T-helper 1 cell treated with Interleukin-12 subunit alpha and Interleukin-12 subunit beta and Interleukin-4 antibody, amounts not matched to agents 30 μg/mL and 1 μg/mL, for 36 hours (primary cell): ENCODE data around the gene XPO6.
A peak's percentile ranks its signal among the peaks of the same experiment; 100 is the strongest.

ENCODE experiments used
- H3K27ac Mint-ChIP-seq: one replicate; pipeline ENCODE4 v1.8.0; 2021; ENCODE audit warnings: mild to moderate bottlenecking, mixed read lengths
- H3K27me3 Mint-ChIP-seq: one replicate; pipeline ENCODE4 v1.8.0; 2021; ENCODE audit warnings: low read depth, mixed read lengths
- H3K36me3 Mint-ChIP-seq: one replicate; pipeline ENCODE4 v1.8.0; 2021; ENCODE audit warnings: low read depth, mixed read lengths
- H3K4me1 Mint-ChIP-seq: one replicate; pipeline ENCODE4 v1.8.0; 2021; ENCODE audit warnings: low read depth, mixed read lengths
- H3K4me3 Mint-ChIP-seq: one replicate; pipeline ENCODE4 v1.8.0; 2021; ENCODE audit warnings: mild to moderate bottlenecking, moderate library complexity, mixed read lengths
- H3K9me3 Mint-ChIP-seq: one replicate; pipeline ENCODE4 v1.8.0; 2021; ENCODE audit warnings: mixed read lengths

The XPO6 gene

DNA sequence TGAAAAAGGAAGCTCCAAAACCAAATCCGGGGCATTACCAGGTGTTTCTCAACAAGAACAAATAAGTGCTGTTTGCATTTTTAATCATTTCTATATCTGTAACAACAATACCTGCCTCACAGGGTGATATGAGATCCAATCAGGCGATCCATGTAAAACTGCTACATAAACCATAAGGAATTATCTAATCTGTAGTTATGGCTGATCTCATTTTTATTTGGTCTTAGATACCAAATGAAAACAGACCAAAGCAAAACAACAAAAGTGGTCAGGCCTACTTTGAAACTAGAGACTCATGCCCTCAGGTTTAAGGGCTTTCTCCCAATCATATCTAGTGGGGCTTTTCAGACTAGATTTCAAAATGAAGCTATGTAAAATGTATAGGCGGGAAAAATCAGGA, 28.3 kb downstream of the XPO6 start:
- no peak overlapping the region for H3K4me3 Mint-ChIP-seq
- peak overlapping the region; percentile 49 for H3K27ac Mint-ChIP-seq
- peaks cover 3% of the 10 kb centered on the region for H3K9me3 Mint-ChIP-seq
- H3K27me3 Mint-ChIP-seq = no peaks in the 10 kb centered on the region
- peaks cover 43% of the 10 kb centered on the region for H3K36me3 Mint-ChIP-seq
- H3K4me1 Mint-ChIP-seq = peaks cover 80% of the 10 kb centered on the region

- Mint-ChIP-seq H3K4me3 (no peak overlapping the region), H3K27me3 (no peaks in the 10 kb centered on the region), H3K36me3 (peaks cover 43% of the 10 kb centered on the region), H3K27ac (peak overlapping the region; percentile 26), H3K9me3 (peaks cover 3% of the 10 kb centered on the region), H3K4me1 (peaks cover 74% of the 10 kb centered on the region)
Observed at GRCh38 chr16:28182801-28183200, 29.0 kb downstream of the XPO6 start.

- Mint-ChIP-seq H3K27me3 (no peaks in the 10 kb centered on the region), H3K27ac (peak overlapping the region; percentile 66), H3K36me3 (peaks cover 46% of the 10 kb centered on the region), H3K9me3 (peaks cover 3% of the 10 kb centered on the region), H3K4me1 (peaks cover 71% of the 10 kb centered on the region), H3K4me3 (peak overlapping the region; percentile 18)
Observed at GRCh38 chr16:28182183-28182582, 29.6 kb downstream of the XPO6 start.

DNA sequence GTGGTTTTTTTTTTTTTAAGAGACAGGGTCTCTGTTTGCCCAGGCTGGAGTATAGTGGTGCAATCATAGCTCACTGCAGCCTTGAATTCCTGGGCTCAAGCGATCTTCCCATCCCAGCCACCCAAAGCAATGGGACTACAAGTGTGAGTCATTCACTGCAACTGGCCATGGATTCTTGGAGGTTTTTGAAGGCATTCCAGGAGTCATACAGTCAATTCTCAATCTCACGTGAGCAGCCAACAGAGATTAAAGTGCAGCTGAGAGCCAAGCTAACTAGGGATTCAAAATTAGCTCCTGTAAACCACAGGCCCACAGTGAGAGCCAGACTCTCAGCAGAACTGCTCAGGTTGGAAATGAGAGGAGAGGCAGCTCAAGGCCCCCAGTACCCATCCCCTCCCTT, 30.2 kb downstream of the XPO6 start:
- H3K9me3 Mint-ChIP-seq = peaks cover 3% of the 10 kb centered on the region
- H3K4me3 Mint-ChIP-seq = no peak overlapping the region
- no peaks in the 10 kb centered on the region for H3K27me3 Mint-ChIP-seq
- H3K36me3 Mint-ChIP-seq = peaks cover 42% of the 10 kb centered on the region
- peak overlapping the region; percentile 66 for H3K27ac Mint-ChIP-seq
- H3K4me1 Mint-ChIP-seq = peaks cover 66% of the 10 kb centered on the region

GRCh38 chr16:28180655-28181460, 30.9 kb downstream of the XPO6 start:
- H3K4me3 Mint-ChIP-seq = peak overlapping the region; percentile 28
- peaks cover 59% of the 10 kb centered on the region for H3K4me1 Mint-ChIP-seq
- peaks cover 3% of the 10 kb centered on the region for H3K9me3 Mint-ChIP-seq
- peak overlapping the region; percentile 73 for H3K27ac Mint-ChIP-seq
- H3K27me3 Mint-ChIP-seq = no peaks in the 10 kb centered on the region
- H3K36me3 Mint-ChIP-seq = peaks cover 38% of the 10 kb centered on the region

- Mint-ChIP-seq H3K36me3 (peaks cover 42% of the 10 kb centered on the region), H3K4me1 (peaks cover 60% of the 10 kb centered on the region), H3K27me3 (no peaks in the 10 kb centered on the region), H3K4me3 (no peak overlapping the region), H3K9me3 (no peaks in the 10 kb centered on the region), H3K27ac (no peak overlapping the region)
Observed at GRCh38 chr16:28179354-28179753, 32.4 kb downstream of the XPO6 start.

GRCh38 chr16:28175715-28176114, 36.0 kb downstream of the XPO6 start:
- Mint-ChIP-seq H3K4me1 (peaks cover 35% of the 10 kb centered on the region), H3K36me3 (peaks cover 35% of the 10 kb centered on the region), H3K27ac (no peak overlapping the region), H3K9me3 (no peaks in the 10 kb centered on the region), H3K4me3 (no peak overlapping the region), H3K27me3 (no peaks in the 10 kb centered on the region)

DNA sequence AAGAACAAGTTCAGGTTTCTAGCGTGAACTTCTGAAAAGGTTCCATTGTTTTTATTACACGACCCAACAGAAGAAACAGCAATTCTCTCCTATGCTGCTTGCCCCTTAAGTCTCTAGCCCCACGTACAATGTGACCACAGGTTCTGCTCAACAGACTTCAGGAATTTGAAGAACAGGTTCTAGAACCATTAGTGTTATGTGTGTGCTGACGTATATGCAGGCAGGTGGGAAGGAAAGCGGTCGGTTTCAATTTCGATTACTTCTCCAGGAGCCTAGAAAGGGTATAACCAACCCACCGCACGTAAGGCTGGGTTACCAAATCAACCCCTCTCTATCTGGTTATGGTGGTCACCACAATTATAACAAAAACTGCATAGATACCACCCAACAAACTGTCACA, 39.4 kb downstream of the XPO6 start:
- Mint-ChIP-seq H3K9me3 (no peaks in the 10 kb centered on the region), H3K27ac (no peak overlapping the region), H3K27me3 (no peaks in the 10 kb centered on the region), H3K4me3 (no peak overlapping the region), H3K4me1 (peaks cover 36% of the 10 kb centered on the region), H3K36me3 (peaks cover 34% of the 10 kb centered on the region)

DNA sequence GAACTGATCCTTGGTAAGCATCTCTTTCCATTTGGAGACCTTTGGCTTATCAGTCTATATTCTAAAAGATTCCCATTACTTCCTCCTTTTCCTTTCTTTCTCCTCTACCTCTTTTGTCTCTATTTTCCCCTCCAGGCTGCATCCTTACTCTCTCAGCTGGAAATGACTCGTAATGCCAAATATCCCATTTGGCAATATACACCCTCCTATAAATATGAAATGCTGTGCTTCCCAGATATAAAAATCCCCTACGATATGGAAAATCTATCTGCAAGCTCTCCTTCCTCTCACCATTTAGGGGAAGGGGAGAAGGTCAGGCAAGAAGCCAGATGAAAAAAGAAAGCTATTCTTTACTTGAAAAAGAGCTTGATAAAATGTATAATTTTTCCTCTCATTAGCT, 39.9 kb downstream of the XPO6 start:
- Mint-ChIP-seq H3K4me1 (peaks cover 39% of the 10 kb centered on the region), H3K36me3 (peaks cover 39% of the 10 kb centered on the region), H3K4me3 (no peak overlapping the region), H3K27me3 (no peaks in the 10 kb centered on the region), H3K27ac (no peak overlapping the region), H3K9me3 (no peaks in the 10 kb centered on the region)

DNA sequence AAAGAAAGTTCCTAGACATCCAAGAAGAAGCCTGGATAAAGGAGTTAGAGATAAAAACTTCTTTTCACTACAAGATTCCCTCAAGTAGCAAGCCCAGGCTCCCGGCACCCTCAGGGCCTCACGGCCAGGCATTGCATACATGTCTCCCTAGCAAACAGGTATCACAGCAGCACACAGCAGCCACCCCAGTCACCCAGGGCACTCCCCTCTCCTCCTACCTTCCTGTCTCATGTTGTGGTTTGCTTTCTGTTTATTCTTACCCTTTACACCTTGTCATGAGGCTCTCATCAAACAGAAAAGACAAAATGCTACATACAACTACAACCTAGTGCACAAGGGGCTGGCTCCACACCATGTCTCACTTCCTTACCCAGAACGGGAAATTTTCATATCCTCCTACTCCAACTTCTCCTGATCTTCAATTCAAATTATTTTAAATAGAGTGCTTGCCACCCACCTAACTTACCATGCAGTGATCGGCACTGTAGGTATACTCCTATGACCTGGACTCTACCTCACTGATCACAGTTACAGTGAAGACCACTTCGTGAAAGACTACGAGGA, 42.7 kb downstream of the XPO6 start:
- Mint-ChIP-seq H3K27me3 (no peaks in the 10 kb centered on the region), H3K4me3 (peak overlapping the region; percentile 43), H3K4me1 (peaks cover 44% of the 10 kb centered on the region), H3K36me3 (peaks cover 35% of the 10 kb centered on the region), H3K27ac (peak overlapping the region; percentile 68), H3K9me3 (no peaks in the 10 kb centered on the region)

DNA sequence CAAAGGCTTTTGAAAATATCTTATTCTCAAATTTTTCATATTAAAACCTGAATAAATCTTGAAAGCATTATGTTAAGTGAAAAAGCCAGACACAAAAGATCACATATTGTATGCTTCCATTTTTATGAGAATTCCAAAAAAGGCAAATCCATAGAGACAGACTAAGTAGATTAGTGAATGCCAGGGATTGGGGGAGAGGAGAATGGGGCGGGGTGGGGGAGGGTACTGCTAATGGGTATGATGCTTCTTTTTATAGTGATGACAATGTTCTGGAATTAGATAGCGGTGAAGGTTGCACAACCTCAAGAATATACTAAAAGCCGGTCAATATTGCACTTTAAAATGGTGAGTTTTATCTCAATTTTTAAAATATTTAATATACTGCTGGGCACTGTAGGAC, 44.0 kb downstream of the XPO6 start:
- Mint-ChIP-seq H3K36me3 (peaks cover 40% of the 10 kb centered on the region), H3K4me1 (peaks cover 53% of the 10 kb centered on the region), H3K27me3 (no peaks in the 10 kb centered on the region), H3K9me3 (no peaks in the 10 kb centered on the region), H3K27ac (peak overlapping the region; percentile 43), H3K4me3 (no peak overlapping the region)

DNA sequence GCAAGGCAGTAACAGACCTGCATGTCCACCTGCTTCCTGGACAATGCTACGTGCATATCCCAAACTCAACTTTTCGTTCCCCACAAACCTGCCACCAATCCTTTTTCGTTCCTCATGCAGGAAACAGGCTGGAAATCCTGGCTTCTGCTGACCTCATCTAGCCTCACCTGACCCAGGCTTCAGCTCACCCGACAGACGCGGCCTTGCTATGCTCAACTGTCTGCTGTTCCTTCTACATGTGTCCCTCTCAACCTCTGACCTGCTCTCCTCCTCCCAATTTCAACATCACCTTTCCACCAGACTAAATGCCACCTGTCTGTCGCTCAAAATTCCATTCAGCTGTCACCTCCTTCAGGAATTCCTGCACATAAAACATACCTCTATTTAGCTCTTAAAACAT, 44.5 kb downstream of the XPO6 start:
- Mint-ChIP-seq H3K9me3 (no peaks in the 10 kb centered on the region), H3K36me3 (peaks cover 37% of the 10 kb centered on the region), H3K27ac (peak overlapping the region; percentile 43), H3K27me3 (no peaks in the 10 kb centered on the region), H3K4me3 (no peak overlapping the region), H3K4me1 (peaks cover 52% of the 10 kb centered on the region)

- H3K9me3 Mint-ChIP-seq = no peaks in the 10 kb centered on the region
- H3K27ac Mint-ChIP-seq = peak overlapping the region; percentile 62
- H3K4me1 Mint-ChIP-seq = peaks cover 58% of the 10 kb centered on the region
- peaks cover 42% of the 10 kb centered on the region for H3K36me3 Mint-ChIP-seq
- H3K4me3 Mint-ChIP-seq = no peak overlapping the region
- no peaks in the 10 kb centered on the region for H3K27me3 Mint-ChIP-seq
Observed at GRCh38 chr16:28166394-28167208, 45.2 kb downstream of the XPO6 start.

- Mint-ChIP-seq H3K27ac (peak overlapping the region; percentile 62), H3K9me3 (no peaks in the 10 kb centered on the region)
Observed at GRCh38 chr16:28165598-28165997, 46.2 kb downstream of the XPO6 start.

DNA sequence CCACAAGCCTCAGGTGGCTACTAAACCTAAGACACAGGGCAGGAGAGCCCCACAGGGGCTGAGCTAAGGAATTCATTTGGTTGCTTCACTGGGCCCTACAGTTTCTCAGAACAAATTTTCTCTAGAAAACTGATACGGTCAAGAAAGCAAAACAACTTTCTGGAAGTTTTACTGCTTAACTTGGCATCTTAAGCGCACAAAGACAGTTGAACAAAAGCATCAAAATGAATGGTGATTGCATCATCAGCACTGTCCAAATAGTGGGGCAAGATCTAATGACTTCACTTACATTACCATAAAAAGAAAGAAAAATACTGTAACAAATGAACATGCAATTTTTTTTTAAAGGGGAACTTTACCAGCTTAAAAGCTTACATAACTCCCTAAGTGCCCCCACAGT, 47.6 kb downstream of the XPO6 start:
- Mint-ChIP-seq H3K9me3 (no peaks in the 10 kb centered on the region), H3K4me3 (no peak overlapping the region), H3K27me3 (no peaks in the 10 kb centered on the region), H3K27ac (no peak overlapping the region), H3K4me1 (peaks cover 62% of the 10 kb centered on the region), H3K36me3 (peaks cover 47% of the 10 kb centered on the region)

More at GRCh38 chr16:28165598-28165997, 46.2 kb downstream of the XPO6 start:
- Mint-ChIP-seq H3K4me3 (peak overlapping the region; percentile 11), H3K27me3 (no peaks in the 10 kb centered on the region), H3K4me1 (peaks cover 63% of the 10 kb centered on the region), H3K36me3 (peaks cover 45% of the 10 kb centered on the region)
